ENCODE measurements around the gene ANKRD6. TPM values are rescaled to one million over a fixed set of nuclear protein-coding genes. Genes with fewer than 3 reads are reported as not detected.

Gene ANKRD6
- total and polyA plus RNA-seq, 2 donors (not counting 3 experiments of a cell fraction or from before 2014, with no cell fraction given), result 3.4 to 9.6 TPM

DNA sequence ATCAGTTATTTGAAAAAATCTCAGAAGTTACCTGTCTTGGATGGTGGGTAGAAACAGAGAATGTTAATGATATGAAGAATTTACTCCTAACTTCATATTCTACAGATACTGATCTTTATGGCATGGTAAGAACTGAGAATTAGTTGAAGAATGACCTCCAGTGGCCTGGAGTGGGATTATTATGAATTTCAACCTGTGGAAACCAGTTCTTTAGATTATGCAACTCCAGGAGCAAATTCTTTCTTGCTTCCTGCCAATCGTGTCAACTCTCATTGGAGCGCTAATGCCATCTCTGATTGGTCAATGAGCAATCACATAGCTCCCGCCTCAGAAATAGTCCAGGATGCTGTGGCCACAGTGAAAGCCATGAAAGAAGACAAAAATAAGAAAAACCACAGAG lies 165.0 kb downstream of the ANKRD6 start:
- Histone ChIP-seq H3K9me3 (replicated peaks; ENCODE audit: control insufficient read depth, insufficient read depth, low read length) (no peaks in the 10 kb centered on the region), H3K79me2 (ENCODE audit: control insufficient read depth, insufficient read depth, low read length) (no peaks in the 10 kb centered on the region), H3K4me3 (replicated peaks in 1 of 3; ENCODE audit: insufficient read depth in 1 of 3, low read depth in 1 of 3, low read length in 3 of 3) (no peak overlapping the region), H3K27me3 (ENCODE audit: control insufficient read depth in 2 of 2, insufficient read depth in 2 of 2, low read length in 2 of 2) (peaks cover 0 to 2% of the 10 kb centered on the region in 2 experiments), H2AFZ (ENCODE audit: low read depth, low read length) (no peak overlapping the region), H3K9me1 (replicated peaks; ENCODE audit: control insufficient read depth, extremely low read depth, insufficient read depth, low read length) (no peaks in the 10 kb centered on the region), H3K4me1 (ENCODE audit: control insufficient read depth, extremely low read depth, insufficient read depth, low read length) (no peaks in the 10 kb centered on the region), H3K9ac (replicated peaks; ENCODE audit: extremely low read depth, insufficient read depth, low read length) (no peak overlapping the region), H3K27ac (ENCODE audit: insufficient read depth, low read depth, low read length) (no peak overlapping the region), H4K20me1 (replicated peaks; ENCODE audit: control insufficient read depth, extremely low read depth, insufficient read depth, low read length) (no peaks in the 10 kb centered on the region), H3K4me2 (ENCODE audit: insufficient read depth, low read length) (no peak overlapping the region), H3K36me3 (ENCODE audit: control insufficient read depth in 2 of 2, extremely low read depth in 1 of 2, insufficient read depth in 2 of 2, low read length in 2 of 2) (no peaks in the 10 kb centered on the region)
- ChIA-PET CTCF (interaction anchor here (1.1 to 1.7 kb wide), 2 partner anchors 12 to 27 kb away, joined by 3 to 7 read pairs; no protein-coding TSS in a partner anchor), POLR2A (no interaction called here)
- intact Hi-C loops (cut with micrococcal nuclease) (no loop called here), dilution Hi-C loops (cut with MboI; ENCODE audit: extremely low pct_ligation_motif_present, low sequenced_read_pairs) (no loop called here)
- BruUV-seq (replicated peaks), result no TSS peak
- DNase-seq (ENCODE audit: low read depth, low spot score) (peak; percentile 11), FAIRE-seq (no peak)
- TF ChIP-seq JUN (IDR thresholded peaks at IDR 0.05; ENCODE audit: borderline replicate concordance, insufficient read depth, insufficient read length, low read depth) (no peak), GATA2 (IDR thresholded peaks at IDR 0.05; ENCODE audit: insufficient read depth, insufficient read length, low read depth, low read length) (no peak), POLR2A (IDR thresholded peaks at IDR 0.05; ENCODE audit: low read depth, low read length) (no peak), FOS (IDR thresholded peaks at IDR 0.05; ENCODE audit: borderline replicate concordance, insufficient read depth, low read length) (no peak), MYC (IDR thresholded peaks at IDR 0.05; ENCODE audit: low read depth, low read length) (no peak), POLR2AphosphoS5 (IDR thresholded peaks at IDR 0.05; ENCODE audit: insufficient read depth, low read depth, low read length) (no peak), EZH2 (IDR thresholded peaks at IDR 0.05; ENCODE audit: borderline replicate concordance, low read depth, low read length, severe bottlenecking) (no peak)
- TF ChIP-seq, protein P1, sequence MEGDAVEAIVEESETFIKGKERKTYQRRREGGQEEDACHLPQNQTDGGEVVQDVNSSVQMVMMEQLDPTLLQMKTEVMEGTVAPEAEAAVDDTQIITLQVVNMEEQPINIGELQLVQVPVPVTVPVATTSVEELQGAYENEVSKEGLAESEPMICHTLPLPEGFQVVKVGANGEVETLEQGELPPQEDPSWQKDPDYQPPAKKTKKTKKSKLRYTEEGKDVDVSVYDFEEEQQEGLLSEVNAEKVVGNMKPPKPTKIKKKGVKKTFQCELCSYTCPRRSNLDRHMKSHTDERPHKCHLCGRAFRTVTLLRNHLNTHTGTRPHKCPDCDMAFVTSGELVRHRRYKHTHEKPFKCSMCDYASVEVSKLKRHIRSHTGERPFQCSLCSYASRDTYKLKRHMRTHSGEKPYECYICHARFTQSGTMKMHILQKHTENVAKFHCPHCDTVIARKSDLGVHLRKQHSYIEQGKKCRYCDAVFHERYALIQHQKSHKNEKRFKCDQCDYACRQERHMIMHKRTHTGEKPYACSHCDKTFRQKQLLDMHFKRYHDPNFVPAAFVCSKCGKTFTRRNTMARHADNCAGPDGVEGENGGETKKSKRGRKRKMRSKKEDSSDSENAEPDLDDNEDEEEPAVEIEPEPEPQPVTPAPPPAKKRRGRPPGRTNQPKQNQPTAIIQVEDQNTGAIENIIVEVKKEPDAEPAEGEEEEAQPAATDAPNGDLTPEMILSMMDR (IDR thresholded peaks at IDR 0.05; ENCODE audit: extremely low read depth in 1 of 2, insufficient read depth in 1 of 2, low read depth in 1 of 2, low read length in 2 of 2), result peak in 1 of 2 donors; percentile 1
